Naive B cell (primary cell): Measurements from ENCODE around the gene TPD52L1. TPM values are rescaled to one million over a fixed set of nuclear protein-coding genes. Genes with fewer than 3 reads are reported as not detected.
A peak's percentile ranks its signal among the peaks of the same experiment; 100 is the strongest.

ENCODE experiments used
- ATAC-seq, 2 donors: fragments of 150-1000 bp; cut with Tn5 transposase; 2 replicates each; pipeline ENCODE4 v1.10.0; 2021; ENCODE audit warnings: low read depth in 2 of 2, mild to moderate bottlenecking in 2 of 2, moderate library complexity in 2 of 2
- DNase-seq: peaks from one replicate; pipeline ENCODE4 v3.0.0; 2022
- H3K27ac Mint-ChIP-seq, 6 donors: one replicate each; pipeline ENCODE4 v1.8.0; 2020 to 2022; ENCODE audit warnings: mild to moderate bottlenecking in 6 of 6, mixed read lengths in 6 of 6, moderate library complexity in 5 of 6, inconsistent platforms in 2 of 6
- H3K27me3 Mint-ChIP-seq, 3 donors: one replicate each; pipeline ENCODE4 v1.8.0; 2021 to 2022; ENCODE audit warnings: mixed read lengths in 3 of 3, mild to moderate bottlenecking in 1 of 3
- H3K36me3 Mint-ChIP-seq, 2 donors: one replicate each; pipeline ENCODE4 v1.8.0; 2020 to 2022; ENCODE audit warnings: mixed read lengths in 2 of 2, inconsistent platforms in 1 of 2, mild to moderate bottlenecking in 1 of 2
- H3K4me1 Mint-ChIP-seq, 3 donors: one replicate each; pipeline ENCODE4 v1.8.0; 2020 to 2022; ENCODE audit warnings: mixed read lengths in 3 of 3, inconsistent platforms in 1 of 3, mild to moderate bottlenecking in 1 of 3, moderate library complexity in 1 of 3
- H3K4me3 Mint-ChIP-seq, 8 donors: one replicate each; pipeline ENCODE4 v1.8.0; 2020 to 2022; ENCODE audit warnings: mild to moderate bottlenecking in 8 of 8, mixed read lengths in 8 of 8, moderate library complexity in 8 of 8, inconsistent platforms in 2 of 8
- H3K9me3 Mint-ChIP-seq, 7 donors: one replicate each; pipeline ENCODE4 v1.8.0; 2020 to 2022; ENCODE audit warnings: mixed read lengths in 7 of 7, mild to moderate bottlenecking in 5 of 7, inconsistent platforms in 2 of 7, moderate library complexity in 1 of 7
- polyA plus RNA-seq, 6 donors: library from polyadenylated mRNA; unstranded; fragments of 300-500 nt; fragmentation: Illumina TruSeq; gene quantifications; one replicate each; pipeline ENCODE4 v1.2.3, GENCODE V29; 2021; ENCODE audit warnings: low read depth in 6 of 6

Gene TPD52L1, protein sequence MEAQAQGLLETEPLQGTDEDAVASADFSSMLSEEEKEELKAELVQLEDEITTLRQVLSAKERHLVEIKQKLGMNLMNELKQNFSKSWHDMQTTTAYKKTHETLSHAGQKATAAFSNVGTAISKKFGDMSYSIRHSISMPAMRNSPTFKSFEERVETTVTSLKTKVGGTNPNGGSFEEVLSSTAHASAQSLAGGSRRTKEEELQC
- polyA plus RNA-seq, result 1 to 10 TPM in 1 of 6 donors, not detected in 5; 3.7 TPM

DNA sequence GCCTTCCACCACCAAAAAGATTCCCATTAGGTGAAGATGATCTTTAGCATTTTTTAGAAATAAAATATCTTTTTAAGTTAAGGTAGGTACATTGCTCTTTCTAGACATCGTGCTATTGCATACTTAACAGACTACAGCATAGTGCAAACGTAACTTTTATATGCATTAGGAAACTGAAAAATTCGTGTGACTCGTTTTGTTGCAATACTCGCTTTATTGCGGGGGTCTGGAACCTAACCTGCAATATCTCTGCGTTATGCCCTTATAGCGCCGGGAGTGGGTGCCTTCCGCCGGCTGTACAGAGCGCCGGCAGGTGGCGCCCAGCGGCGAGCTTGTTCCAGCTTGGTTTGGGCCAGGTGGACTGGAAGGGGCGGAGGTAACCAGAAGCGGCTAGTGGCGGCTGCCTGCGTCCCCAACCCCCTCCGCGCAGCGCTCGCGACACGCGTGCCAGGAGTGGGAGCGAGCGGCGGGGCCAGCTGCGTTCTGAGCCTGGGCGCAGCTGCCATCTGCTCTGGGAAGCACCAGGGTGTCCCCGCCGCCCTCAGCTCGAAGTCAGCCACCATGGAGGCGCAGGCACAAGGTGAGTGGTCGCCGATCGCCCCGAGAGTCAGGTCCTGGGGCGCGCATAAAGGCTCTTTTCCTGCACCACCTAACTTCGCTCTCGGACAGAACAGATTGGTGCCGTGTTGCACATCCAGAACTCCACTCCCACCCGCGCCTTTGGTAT is at the start of gene TPD52L1:
TPD52L1 (plus strand) TSS at position 383 of the 727 bp plus-strand sequence; CDS start at position 562, 179 bp downstream.
- Mint-ChIP-seq H3K4me1 (peaks cover 0 to 8% (median 4%) of the 10 kb centered on the region in 3 donors), H3K27ac (no peak within 1 kb of the TSS), H3K9me3 (peaks cover 0 to 1% (median 0%) of the 10 kb centered on the region in 7 donors)

DNA sequence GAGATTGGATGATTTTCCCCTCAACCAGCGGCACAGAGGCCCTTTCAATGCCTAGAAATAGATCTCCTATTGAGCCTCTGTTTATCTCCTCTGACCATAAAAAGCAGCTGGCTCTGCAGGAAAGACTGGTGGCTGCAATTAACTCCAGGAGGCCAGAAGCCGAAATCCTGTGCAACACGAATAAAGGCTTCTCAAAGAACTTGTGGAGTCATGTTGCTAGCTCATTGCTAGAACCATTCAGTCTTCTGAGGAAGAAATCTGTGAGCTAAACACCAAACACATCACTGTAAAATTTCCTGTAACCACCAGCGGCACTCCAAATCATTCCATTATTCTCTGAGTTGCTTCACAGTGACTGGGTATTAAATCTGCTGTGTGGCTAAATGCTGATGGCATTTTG is 49.1 kb upstream of the TPD52L1 start:
- peaks cover 5 to 7% (median 6%) of the 10 kb centered on the region in 3 donors for H3K4me1 Mint-ChIP-seq
- H3K36me3 Mint-ChIP-seq, result no peaks in the 10 kb centered on the region
- DNase-seq, result no peak
- H3K4me3 Mint-ChIP-seq, result no peak overlapping the region
- H3K27ac Mint-ChIP-seq, result no peak overlapping the region
- ATAC-seq, result no peak
- H3K27me3 Mint-ChIP-seq, result peaks cover 0 to 11% (median 0%) of the 10 kb centered on the region in 3 donors
- peaks cover 2 to 13% (median 8%) of the 10 kb centered on the region in 7 donors for H3K9me3 Mint-ChIP-seq

More for the DNA sequence above, at the start of gene TPD52L1:
- Mint-ChIP-seq H3K4me3 (peak within 1 kb of the TSS; percentile 39 to 82 (median 76)), H3K27me3 (peaks cover 22 to 64% (median 34%) of the 10 kb centered on the region in 3 donors), H3K36me3 (no peaks in the 10 kb centered on the region)
- peak; percentile 72 to 73 for ATAC-seq
- DNase-seq, result peak; percentile 21

DNA sequence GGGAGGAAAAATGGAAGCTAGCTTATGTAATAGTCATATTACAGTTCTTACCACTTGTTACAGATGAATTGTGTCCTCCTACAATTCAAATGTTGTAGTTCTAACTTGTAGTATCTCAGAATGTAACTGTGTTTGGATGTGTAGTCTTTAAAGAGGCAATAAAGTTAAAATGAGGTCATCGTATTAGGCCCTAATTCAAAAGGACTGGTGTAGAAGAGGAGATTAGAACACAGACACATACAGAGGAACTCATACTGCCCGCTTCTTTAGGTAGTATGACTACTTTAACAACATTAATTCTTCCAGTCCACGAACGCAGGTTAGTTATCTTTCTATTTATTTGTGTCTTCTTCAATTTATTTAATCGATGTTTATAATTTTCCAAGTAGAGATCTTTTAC is 46.5 kb upstream of the TPD52L1 start:
- Mint-ChIP-seq H3K9me3 (peaks cover 17 to 38% (median 35%) of the 10 kb centered on the region in 7 donors), H3K4me1 (no peaks in the 10 kb centered on the region), H3K27me3 (no peaks in the 10 kb centered on the region), H3K27ac (no peak overlapping the region), H3K4me3 (no peak overlapping the region), H3K36me3 (peaks cover 0 to 18% of the 10 kb centered on the region in 2 donors)
- DNase-seq (no peak), ATAC-seq (no peak)

DNA sequence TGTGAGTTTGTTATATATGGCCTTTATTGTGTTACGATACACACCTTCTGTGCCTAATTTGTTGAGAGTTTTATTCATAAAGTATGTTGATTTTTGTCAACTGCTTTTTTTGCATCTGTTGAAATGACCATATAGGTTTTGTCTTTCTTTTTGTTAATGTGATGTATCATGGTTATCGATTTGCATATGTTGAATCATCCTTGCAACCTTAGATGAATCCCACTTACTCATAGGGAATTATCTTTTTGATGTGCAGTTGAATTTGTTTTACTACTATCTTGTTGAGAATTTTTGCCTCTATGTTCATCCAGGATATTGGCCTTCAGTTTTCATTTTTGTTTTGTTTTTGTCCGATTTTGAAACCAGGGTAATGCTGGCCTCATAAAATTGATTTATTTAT is 45.7 kb upstream of the TPD52L1 start:
- H3K27ac Mint-ChIP-seq, result no peak overlapping the region
- DNase-seq, result no peak
- no peaks in the 10 kb centered on the region for H3K27me3 Mint-ChIP-seq
- peaks cover 22 to 46% (median 42%) of the 10 kb centered on the region in 7 donors for H3K9me3 Mint-ChIP-seq
- no peaks in the 10 kb centered on the region for H3K4me1 Mint-ChIP-seq
- no peak for ATAC-seq
- no peak overlapping the region for H3K4me3 Mint-ChIP-seq
- peaks cover 5 to 25% of the 10 kb centered on the region in 2 donors for H3K36me3 Mint-ChIP-seq

DNA sequence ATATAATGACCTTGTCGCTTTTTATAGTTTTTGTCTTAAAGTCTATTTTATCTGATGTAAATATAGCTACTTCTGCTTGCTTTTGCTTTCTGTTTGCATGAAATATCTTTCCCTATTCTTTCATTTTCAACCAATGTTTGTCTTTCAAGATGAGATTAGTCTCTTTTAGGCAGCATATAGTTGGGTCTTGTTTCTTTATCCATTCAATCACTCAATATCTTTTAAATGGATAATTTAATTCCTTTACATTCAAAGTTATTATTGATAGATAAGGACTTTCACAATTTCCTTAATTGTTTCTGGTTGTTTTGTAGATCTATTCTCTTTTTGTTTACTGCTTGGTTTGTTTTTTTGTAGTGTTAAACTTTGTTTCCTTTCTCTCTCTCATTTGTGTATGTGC is 43.5 kb upstream of the TPD52L1 start:
- Mint-ChIP-seq H3K36me3 (peaks cover 5 to 25% of the 10 kb centered on the region in 2 donors), H3K27ac (no peak overlapping the region), H3K4me1 (no peaks in the 10 kb centered on the region), H3K4me3 (no peak overlapping the region), H3K9me3 (peaks cover 22 to 47% (median 42%) of the 10 kb centered on the region in 7 donors), H3K27me3 (no peaks in the 10 kb centered on the region)
- DNase-seq (no peak), ATAC-seq (no peak)

DNA sequence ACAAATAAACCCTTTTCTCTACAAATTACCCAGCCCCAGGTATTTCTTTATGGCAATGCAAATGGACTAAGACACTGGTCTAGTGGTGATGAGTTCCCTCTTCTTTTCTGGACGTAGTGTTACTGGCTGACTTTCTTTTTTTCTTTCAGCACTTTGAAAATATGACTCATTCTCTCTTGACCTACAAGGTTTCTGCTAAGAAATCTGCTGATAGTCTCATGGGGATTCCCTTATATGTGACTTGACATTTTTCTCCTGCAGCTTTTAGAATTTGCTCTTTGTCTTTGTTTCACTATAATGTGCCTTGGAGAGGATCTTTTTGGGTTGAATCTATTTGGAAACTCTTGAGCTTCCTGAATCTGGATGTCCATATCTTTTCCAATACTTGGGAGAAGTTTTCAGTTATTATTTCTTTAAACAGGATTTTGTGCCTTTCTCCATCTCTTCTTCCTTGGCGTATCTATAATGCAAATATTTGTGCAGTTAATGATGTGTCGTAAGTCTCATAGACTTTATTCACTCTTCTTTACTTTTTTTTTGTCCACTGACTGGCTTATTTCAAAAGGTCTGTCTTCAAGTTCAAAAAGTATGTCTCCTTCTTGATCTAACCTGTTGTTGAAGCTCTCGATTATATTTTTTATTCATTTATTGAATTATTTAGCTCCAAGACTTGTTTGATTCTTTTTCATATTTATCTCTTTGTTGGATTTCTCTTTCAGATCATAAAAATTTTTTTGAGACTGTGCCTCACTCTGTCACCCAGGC is 42.2 kb upstream of the TPD52L1 start:
- Mint-ChIP-seq H3K4me3 (no peak overlapping the region), H3K27me3 (peaks cover 0 to 4% (median 0%) of the 10 kb centered on the region in 3 donors), H3K4me1 (no peaks in the 10 kb centered on the region), H3K27ac (no peak overlapping the region), H3K9me3 (peaks cover 22 to 47% (median 42%) of the 10 kb centered on the region in 7 donors), H3K36me3 (peaks cover 5 to 25% of the 10 kb centered on the region in 2 donors)
- no peak for DNase-seq
- no peak for ATAC-seq

DNA sequence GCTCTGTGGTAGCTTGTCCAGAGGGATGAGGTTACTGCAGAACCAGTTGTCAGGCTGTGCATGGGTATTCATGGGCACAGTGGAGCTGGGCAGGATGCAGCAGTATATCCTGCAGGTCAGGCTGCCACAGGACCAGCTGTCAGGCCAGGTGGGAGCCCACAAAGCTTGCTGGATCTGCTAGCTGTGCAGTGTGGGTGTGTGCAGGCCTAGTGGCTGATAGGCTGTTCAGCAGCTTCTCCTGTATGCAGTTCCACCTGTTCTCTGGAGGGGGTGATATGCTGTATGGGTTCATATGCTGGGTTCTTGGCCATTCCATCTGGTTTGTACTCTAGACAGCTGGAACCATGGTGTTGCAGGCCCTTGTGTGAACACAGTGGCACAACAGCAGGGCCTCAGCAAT is 40.6 kb upstream of the TPD52L1 start:
- Mint-ChIP-seq H3K4me3 (no peak overlapping the region), H3K9me3 (peaks cover 22 to 46% (median 42%) of the 10 kb centered on the region in 7 donors), H3K36me3 (peaks cover 5 to 25% of the 10 kb centered on the region in 2 donors), H3K27me3 (peaks cover 0 to 9% (median 0%) of the 10 kb centered on the region in 3 donors), H3K4me1 (no peaks in the 10 kb centered on the region), H3K27ac (no peak overlapping the region)
- no peak for DNase-seq
- no peak for ATAC-seq

DNA sequence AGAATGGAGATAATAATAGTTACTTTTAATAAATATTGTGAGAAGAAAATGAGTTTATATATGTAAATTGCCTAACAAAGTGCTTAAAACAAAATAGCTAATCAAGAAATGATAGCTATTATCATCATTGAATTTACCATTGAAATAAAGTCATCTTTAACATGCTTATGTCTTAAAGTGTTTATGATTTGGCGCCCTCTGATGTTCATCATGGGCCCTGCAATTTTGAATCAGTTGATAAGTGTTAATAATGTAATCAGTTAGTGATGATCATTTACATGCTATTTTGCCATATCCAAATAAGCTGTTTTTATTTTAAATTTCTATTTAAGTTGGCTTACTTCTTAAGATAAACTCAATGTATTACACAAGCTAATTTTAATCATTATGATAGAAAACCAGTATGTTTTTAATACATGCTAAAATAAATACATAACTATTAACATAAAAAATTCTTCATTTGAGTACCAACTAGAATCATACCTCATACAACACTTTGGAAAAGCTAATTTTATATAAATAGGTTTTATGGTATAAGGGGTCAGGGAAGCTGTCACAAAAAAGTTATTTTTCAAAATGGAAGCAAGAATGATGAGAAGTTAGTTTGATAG is 39.2 kb upstream of the TPD52L1 start:
- peaks cover 5 to 25% of the 10 kb centered on the region in 2 donors for H3K36me3 Mint-ChIP-seq
- DNase-seq (no peak), ATAC-seq (no peak)
- H3K4me3 Mint-ChIP-seq, result no peak overlapping the region
- H3K4me1 Mint-ChIP-seq, result no peaks in the 10 kb centered on the region
- H3K27me3 Mint-ChIP-seq, result peaks cover 0 to 9% (median 0%) of the 10 kb centered on the region in 3 donors
- H3K9me3 Mint-ChIP-seq, result peaks cover 21 to 37% (median 33%) of the 10 kb centered on the region in 7 donors
- no peak overlapping the region for H3K27ac Mint-ChIP-seq

DNA sequence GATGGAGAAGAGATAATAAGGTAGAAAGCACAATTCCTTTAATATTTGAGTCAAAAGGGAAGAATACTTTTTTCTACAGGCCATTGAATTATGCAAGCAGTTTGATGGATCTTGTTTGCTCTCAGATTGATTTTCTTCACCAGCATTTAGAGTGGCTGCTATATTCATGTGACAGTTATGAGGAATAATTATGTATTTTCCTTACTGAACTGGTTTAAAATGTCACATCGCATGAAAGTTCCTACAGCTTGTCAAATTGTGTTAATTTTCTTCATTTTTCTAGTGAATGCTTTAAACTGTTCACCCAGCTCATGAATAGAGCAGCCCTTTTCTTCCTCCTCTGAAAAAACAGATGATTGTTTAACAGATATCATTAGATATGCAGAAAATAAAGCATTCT is 37.4 kb upstream of the TPD52L1 start:
- Mint-ChIP-seq H3K27ac (no peak overlapping the region), H3K4me1 (no peaks in the 10 kb centered on the region), H3K27me3 (peaks cover 8 to 12% (median 11%) of the 10 kb centered on the region in 3 donors), H3K36me3 (peaks cover 5 to 13% of the 10 kb centered on the region in 2 donors), H3K4me3 (no peak overlapping the region), H3K9me3 (peaks cover 9 to 19% (median 15%) of the 10 kb centered on the region in 7 donors)
- DNase-seq (no peak), ATAC-seq (no peak)

DNA sequence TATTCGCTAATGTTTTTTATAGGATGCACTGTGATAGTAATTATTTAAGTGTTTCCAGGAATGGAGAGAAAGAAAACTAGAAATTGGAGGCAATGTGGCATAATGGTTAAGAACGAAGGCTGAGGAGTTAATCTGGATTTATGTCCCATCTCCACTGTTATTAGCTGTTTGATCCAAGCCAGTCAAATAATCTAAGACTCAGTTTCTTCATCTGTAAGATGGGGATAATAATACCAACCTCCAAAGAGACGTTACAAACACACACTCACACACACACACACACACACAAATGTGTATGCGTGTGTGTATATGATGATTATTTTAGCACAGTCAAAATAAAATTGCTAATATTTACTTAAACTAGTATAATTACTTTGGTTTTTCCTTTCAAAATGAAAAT is 36.9 kb upstream of the TPD52L1 start:
- peak overlapping the region in 1 of 6 donors; percentile 28 for H3K27ac Mint-ChIP-seq
- no peak for DNase-seq
- H3K36me3 Mint-ChIP-seq, result peaks cover 5 to 7% of the 10 kb centered on the region in 2 donors
- no peak for ATAC-seq
- H3K27me3 Mint-ChIP-seq, result peaks cover 10 to 12% (median 11%) of the 10 kb centered on the region in 3 donors
- no peaks in the 10 kb centered on the region for H3K4me1 Mint-ChIP-seq
- H3K9me3 Mint-ChIP-seq, result peaks cover 5 to 14% (median 9%) of the 10 kb centered on the region in 7 donors
- H3K4me3 Mint-ChIP-seq, result no peak overlapping the region

DNA sequence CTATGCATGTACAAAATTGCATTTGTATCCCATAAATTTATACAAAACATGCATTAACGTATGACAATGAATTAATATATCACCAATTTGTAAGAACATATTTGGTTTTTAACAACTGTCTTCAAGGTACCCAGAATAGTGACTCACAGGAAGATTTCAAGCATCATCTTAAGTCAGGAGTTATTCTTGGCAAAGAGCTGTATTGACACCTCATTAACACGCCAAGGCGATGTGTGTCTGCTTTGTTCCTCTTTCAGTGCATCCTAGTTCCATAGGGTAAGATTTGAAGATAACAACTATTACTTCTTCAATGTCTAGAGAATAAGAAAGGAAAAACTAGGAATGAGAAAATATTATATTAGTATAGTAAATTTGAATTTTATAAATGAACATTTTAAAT is 35.8 kb upstream of the TPD52L1 start:
- DNase-seq, result no peak
- Mint-ChIP-seq H3K27me3 (peaks cover 10 to 12% (median 11%) of the 10 kb centered on the region in 3 donors), H3K27ac (no peak overlapping the region), H3K4me1 (no peaks in the 10 kb centered on the region), H3K36me3 (no peaks in the 10 kb centered on the region), H3K9me3 (peaks cover 0 to 3% (median 0%) of the 10 kb centered on the region in 7 donors), H3K4me3 (no peak overlapping the region)
- ATAC-seq, result no peak

DNA sequence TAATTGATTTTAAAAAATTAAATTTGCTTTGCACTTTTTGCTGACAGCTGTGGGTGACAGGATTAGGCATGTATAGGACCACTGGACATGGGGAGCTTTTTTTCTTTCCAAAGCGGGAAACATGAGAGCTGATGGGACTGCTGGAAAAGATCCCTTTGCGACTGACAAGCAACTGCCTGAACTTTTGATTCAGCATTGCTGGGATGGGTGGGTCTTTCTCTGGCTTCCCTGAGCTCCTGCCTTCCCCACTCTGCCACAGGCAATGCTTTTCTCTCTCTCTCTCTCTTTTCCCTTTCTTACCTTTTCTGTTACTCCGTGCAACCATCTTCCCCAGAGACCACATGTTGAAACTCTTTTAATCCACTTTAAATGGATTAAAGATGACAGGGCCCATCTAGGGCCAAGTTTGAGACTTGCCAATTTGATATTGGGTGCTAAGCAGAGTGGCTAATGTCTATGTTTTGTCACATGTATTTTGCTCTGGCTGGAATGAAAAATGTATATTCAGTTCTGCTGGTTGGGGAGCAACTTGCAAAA is 33.5 kb upstream of the TPD52L1 start:
- no peak for DNase-seq
- Mint-ChIP-seq H3K27ac (no peak overlapping the region), H3K4me3 (no peak overlapping the region), H3K27me3 (peaks cover 10 to 18% (median 12%) of the 10 kb centered on the region in 3 donors), H3K4me1 (no peaks in the 10 kb centered on the region), H3K36me3 (no peaks in the 10 kb centered on the region), H3K9me3 (peaks cover 0 to 6% (median 0%) of the 10 kb centered on the region in 7 donors)
- ATAC-seq, result no peak

DNA sequence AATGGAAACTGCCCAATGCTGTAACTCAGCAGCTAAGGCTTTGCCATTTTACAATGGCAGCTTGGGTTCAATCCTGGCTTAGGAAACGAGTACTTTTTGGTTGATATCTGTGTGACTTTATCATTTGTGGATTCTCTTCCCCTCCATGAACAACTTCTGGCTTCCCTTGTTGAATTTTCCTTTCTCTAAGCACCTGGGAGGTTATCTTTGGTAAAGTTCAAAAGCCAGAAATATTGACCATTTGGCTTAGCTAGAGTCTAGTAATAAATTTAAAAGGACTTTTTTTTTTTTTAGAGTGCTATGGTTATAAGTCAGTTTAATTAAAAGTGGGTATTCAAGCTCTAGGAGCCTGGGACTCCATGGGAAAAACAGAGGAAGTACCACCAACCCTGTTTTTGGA is 31.7 kb upstream of the TPD52L1 start:
- H3K4me3 Mint-ChIP-seq, result no peak overlapping the region
- no peak for ATAC-seq
- H3K36me3 Mint-ChIP-seq, result no peaks in the 10 kb centered on the region
- peaks cover 0 to 9% (median 0%) of the 10 kb centered on the region in 7 donors for H3K9me3 Mint-ChIP-seq
- H3K4me1 Mint-ChIP-seq, result no peaks in the 10 kb centered on the region
- DNase-seq, result no peak
- peaks cover 8 to 18% (median 10%) of the 10 kb centered on the region in 3 donors for H3K27me3 Mint-ChIP-seq
- no peak overlapping the region for H3K27ac Mint-ChIP-seq
